WTC11 (cell line): ENCODE data around the gene QKI. TPM values are rescaled to one million over a fixed set of nuclear protein-coding genes. Genes with fewer than 3 reads are reported as not detected.

ENCODE experiments used
- ATF1 ChIP-seq: sonication (generic); formaldehyde crosslinking; IDR thresholded peaks from 2 replicates; pipeline ENCODE4 v1.8.1; 2023; ENCODE audit warnings: mild to moderate bottlenecking, moderate library complexity, missing genetic modification reagents
- CREB1 ChIP-seq: sonication (generic); formaldehyde crosslinking; IDR thresholded peaks from 2 replicates; pipeline ENCODE4 v1.8.0; 2023; ENCODE audit warnings: mild to moderate bottlenecking, missing genetic modification reagents
- ELF4 ChIP-seq: sonication (generic); formaldehyde crosslinking; IDR thresholded peaks from 2 replicates; pipeline ENCODE4 v1.8.1; 2022; ENCODE audit warnings: low read depth, mild to moderate bottlenecking, moderate library complexity, missing genetic modification reagents
- ETV6 ChIP-seq: sonication (generic); formaldehyde crosslinking; IDR thresholded peaks from 2 replicates; pipeline ENCODE4 v1.8.1; 2022; ENCODE audit warnings: mild to moderate bottlenecking, missing genetic modification reagents
- FOXP1 ChIP-seq: sonication (generic); formaldehyde crosslinking; IDR thresholded peaks from 2 replicates; pipeline ENCODE4 v1.8.0; 2022; ENCODE audit warnings: missing genetic modification reagents, mild to moderate bottlenecking, moderate library complexity, borderline replicate concordance
- GRHL2 ChIP-seq: fragments of 250-450 bp; sonication (Bioruptor Pico); IDR thresholded peaks from 2 replicates; pipeline ENCODE4 v1.8.0; 2022; ENCODE audit warnings: mild to moderate bottlenecking, moderate library complexity; ENCODE audit not compliant: insufficient replicate concordance, severe bottlenecking
- IRF2 ChIP-seq: sonication (generic); formaldehyde crosslinking; IDR thresholded peaks from 2 replicates; pipeline ENCODE4 v1.8.0; 2022; ENCODE audit warnings: low read depth, missing genetic modification reagents, borderline replicate concordance
- JUN ChIP-seq: sonication (generic); formaldehyde crosslinking; IDR thresholded peaks from 2 replicates; pipeline ENCODE4 v1.8.0; 2023; ENCODE audit warnings: mild to moderate bottlenecking, missing genetic modification reagents
- MYBL2 ChIP-seq: sonication (generic); formaldehyde crosslinking; IDR thresholded peaks from 2 replicates; pipeline ENCODE4 v1.8.1; 2023; ENCODE audit warnings: mild to moderate bottlenecking, moderate library complexity, missing genetic modification reagents
- NFYB ChIP-seq: sonication (generic); formaldehyde crosslinking; conservative IDR thresholded peaks from 2 replicates; pipeline ENCODE4 v1.8.0; 2022; ENCODE audit warnings: low read depth, missing genetic modification reagents
- NR1H2 ChIP-seq: sonication (generic); formaldehyde crosslinking; IDR thresholded peaks from 2 replicates; pipeline ENCODE4 v1.9.0; 2021; ENCODE audit warnings: mild to moderate bottlenecking, moderate library complexity, missing genetic modification reagents
- RELA ChIP-seq: sonication (generic); formaldehyde crosslinking; IDR thresholded peaks from 2 replicates; pipeline ENCODE4 v1.8.1; 2022; ENCODE audit warnings: missing genetic modification reagents, mild to moderate bottlenecking, borderline replicate concordance
- SOX15 ChIP-seq: fragments of 250-450 bp; sonication (Bioruptor Pico); IDR thresholded peaks from 2 replicates; pipeline ENCODE4 v1.9.0; 2021; ENCODE audit warnings: mild to moderate bottlenecking
- SP1 ChIP-seq: sonication (generic); formaldehyde crosslinking; conservative IDR thresholded peaks from 2 replicates; pipeline ENCODE4 v1.8.1; 2022; ENCODE audit warnings: missing genetic modification reagents
- ZBTB21 ChIP-seq: sonication (generic); formaldehyde crosslinking; IDR thresholded peaks from 2 replicates; pipeline ENCODE4 v1.8.1; 2023; ENCODE audit warnings: mild to moderate bottlenecking, missing genetic modification reagents, borderline replicate concordance
- ZNF121 ChIP-seq: sonication (generic); formaldehyde crosslinking; IDR thresholded peaks from 2 replicates; pipeline ENCODE4 v1.8.0; 2023; ENCODE audit warnings: missing genetic modification reagents
- ZNF219 ChIP-seq: sonication (generic); formaldehyde crosslinking; IDR thresholded peaks from 2 replicates; pipeline ENCODE4 v1.8.0; 2023; ENCODE audit warnings: missing genetic modification reagents, mild to moderate bottlenecking, borderline replicate concordance
- ZNF232 ChIP-seq: sonication (generic); formaldehyde crosslinking; IDR thresholded peaks from 2 replicates; pipeline ENCODE4 v1.8.0; 2022; ENCODE audit warnings: mild to moderate bottlenecking, missing genetic modification reagents
- ZNF396 ChIP-seq: fragments of 250-450 bp; sonication (Bioruptor Pico); IDR thresholded peaks from 2 replicates; pipeline ENCODE4 v1.8.0; 2021; ENCODE audit warnings: mild to moderate bottlenecking, moderate library complexity, borderline replicate concordance
- total RNA-seq: library from RNA; stranded (reverse); gene quantifications from 3 replicates; pipeline ENCODE4 v1.2.3, GENCODE V29; 2021
- TF ChIP-seq, protein P1 (sequence below): sonication (generic); formaldehyde crosslinking; IDR thresholded peaks from 2 replicates; pipeline ENCODE4 v1.8.1; 2022; ENCODE audit warnings: low read depth, missing genetic modification reagents, borderline replicate concordance
- TF ChIP-seq, protein P2 (sequence below): sonication (generic); formaldehyde crosslinking; conservative IDR thresholded peaks from 2 replicates; pipeline ENCODE4 v1.8.1; 2023; ENCODE audit warnings: mild to moderate bottlenecking, low read depth, missing genetic modification reagents, moderate library complexity
- TF ChIP-seq, protein P3 (sequence below): sonication (generic); formaldehyde crosslinking; IDR thresholded peaks from 2 replicates; pipeline ENCODE4 v1.8.1; 2022; ENCODE audit warnings: mild to moderate bottlenecking, moderate library complexity, missing genetic modification reagents
- TF ChIP-seq, protein P4 (sequence below): sonication (generic); formaldehyde crosslinking; IDR thresholded peaks from 2 replicates; pipeline ENCODE4 v1.8.1; 2023; ENCODE audit warnings: mild to moderate bottlenecking, missing genetic modification reagents, borderline replicate concordance
- TF ChIP-seq, protein P5 (sequence below): sonication (generic); formaldehyde crosslinking; IDR thresholded peaks from 2 replicates; pipeline ENCODE4 v1.8.1; 2022; ENCODE audit warnings: mild to moderate bottlenecking, missing genetic modification reagents, moderate library complexity, borderline replicate concordance
- TF ChIP-seq, protein P6 (sequence below): sonication (generic); formaldehyde crosslinking; IDR thresholded peaks from 2 replicates; pipeline ENCODE4 v1.8.0; 2022; ENCODE audit warnings: mild to moderate bottlenecking, missing genetic modification reagents
- TF ChIP-seq, protein P7 (sequence below): fragments of 250-450 bp; sonication (Bioruptor Pico); IDR thresholded peaks from 2 replicates; pipeline ENCODE4 v1.9.0; 2021; ENCODE audit warnings: moderate library complexity, mild to moderate bottlenecking, inconsistent platforms, borderline replicate concordance

Gene QKI
- total RNA-seq, 1 experiment from 2014 or later, result 145 TPM

DNA sequence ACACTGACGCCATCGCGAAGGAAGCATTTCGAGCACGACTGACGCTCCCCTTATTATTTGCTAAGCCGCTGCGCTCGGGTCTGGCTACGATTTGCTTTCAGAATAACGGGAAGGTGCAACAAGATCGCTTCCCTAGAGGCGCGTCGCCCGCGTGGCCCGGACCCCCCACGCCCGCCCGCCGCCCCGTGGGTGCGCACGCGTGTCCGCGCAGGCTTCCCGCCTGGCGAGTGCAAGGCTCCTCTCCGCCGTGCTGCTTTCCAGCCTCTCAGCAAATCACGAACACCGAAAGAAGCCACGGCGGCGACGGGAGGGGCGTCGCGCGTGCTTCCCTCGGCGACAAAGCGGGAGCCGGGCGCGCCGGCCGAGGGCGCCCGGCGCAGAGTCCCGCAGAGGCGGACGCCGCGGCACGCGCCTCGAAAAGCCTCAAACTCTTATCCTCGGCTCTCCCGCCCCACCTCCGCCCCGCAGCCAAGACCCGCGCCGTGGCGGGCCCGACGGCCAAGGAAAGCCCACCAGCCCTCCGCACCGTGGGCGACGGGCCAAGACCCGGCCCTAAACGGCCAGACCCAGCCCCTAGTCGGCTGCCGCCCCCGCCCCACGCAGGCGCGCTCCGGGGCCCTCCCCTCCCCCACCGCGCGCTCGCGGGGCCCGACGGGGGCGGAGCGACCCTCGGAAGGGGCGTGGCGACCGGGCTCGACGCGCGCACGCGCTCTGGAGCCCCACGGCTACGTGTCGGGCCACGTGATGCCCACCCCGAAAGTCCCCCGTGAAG is 987 bp upstream of the QKI start (continued):
- TF ChIP-seq, protein P1, sequence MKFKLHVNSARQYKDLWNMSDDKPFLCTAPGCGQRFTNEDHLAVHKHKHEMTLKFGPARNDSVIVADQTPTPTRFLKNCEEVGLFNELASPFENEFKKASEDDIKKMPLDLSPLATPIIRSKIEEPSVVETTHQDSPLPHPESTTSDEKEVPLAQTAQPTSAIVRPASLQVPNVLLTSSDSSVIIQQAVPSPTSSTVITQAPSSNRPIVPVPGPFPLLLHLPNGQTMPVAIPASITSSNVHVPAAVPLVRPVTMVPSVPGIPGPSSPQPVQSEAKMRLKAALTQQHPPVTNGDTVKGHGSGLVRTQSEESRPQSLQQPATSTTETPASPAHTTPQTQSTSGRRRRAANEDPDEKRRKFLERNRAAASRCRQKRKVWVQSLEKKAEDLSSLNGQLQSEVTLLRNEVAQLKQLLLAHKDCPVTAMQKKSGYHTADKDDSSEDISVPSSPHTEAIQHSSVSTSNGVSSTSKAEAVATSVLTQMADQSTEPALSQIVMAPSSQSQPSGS (CRISPR knock-in tag), result no peak
- TF ChIP-seq ZNF232 (CRISPR knock-in tag) (no peak), ZBTB21 (CRISPR knock-in tag) (no peak), IRF2 (CRISPR knock-in tag) (no peak), RELA (CRISPR knock-in tag) (no peak), SP1 (CRISPR knock-in tag) (peak; percentile 86), ZNF219 (CRISPR knock-in tag) (peak; percentile 83; the same call in 1 of the 2 replicates), ZNF396 (CRISPR knock-in tag) (no peak), FOXP1 (CRISPR knock-in tag) (peak; percentile 73), CREB1 (peak; percentile 36; the same call in 1 of the 2 replicates), JUN (CRISPR knock-in tag) (no peak), ETV6 (CRISPR knock-in tag) (peak; percentile 51; the same call in 1 of the 2 replicates), ATF1 (CRISPR knock-in tag) (no peak), SOX15 (CRISPR knock-in tag) (no peak), MYBL2 (no peak), ZNF121 (no peak), GRHL2 (no peak), NR1H2 (no peak), ELF4 (CRISPR knock-in tag) (peak; percentile 72; the same call in 1 of the 2 replicates), NFYB (CRISPR knock-in tag) (no peak; the same call in 1 of the 2 replicates)
- TF ChIP-seq, protein P2, sequence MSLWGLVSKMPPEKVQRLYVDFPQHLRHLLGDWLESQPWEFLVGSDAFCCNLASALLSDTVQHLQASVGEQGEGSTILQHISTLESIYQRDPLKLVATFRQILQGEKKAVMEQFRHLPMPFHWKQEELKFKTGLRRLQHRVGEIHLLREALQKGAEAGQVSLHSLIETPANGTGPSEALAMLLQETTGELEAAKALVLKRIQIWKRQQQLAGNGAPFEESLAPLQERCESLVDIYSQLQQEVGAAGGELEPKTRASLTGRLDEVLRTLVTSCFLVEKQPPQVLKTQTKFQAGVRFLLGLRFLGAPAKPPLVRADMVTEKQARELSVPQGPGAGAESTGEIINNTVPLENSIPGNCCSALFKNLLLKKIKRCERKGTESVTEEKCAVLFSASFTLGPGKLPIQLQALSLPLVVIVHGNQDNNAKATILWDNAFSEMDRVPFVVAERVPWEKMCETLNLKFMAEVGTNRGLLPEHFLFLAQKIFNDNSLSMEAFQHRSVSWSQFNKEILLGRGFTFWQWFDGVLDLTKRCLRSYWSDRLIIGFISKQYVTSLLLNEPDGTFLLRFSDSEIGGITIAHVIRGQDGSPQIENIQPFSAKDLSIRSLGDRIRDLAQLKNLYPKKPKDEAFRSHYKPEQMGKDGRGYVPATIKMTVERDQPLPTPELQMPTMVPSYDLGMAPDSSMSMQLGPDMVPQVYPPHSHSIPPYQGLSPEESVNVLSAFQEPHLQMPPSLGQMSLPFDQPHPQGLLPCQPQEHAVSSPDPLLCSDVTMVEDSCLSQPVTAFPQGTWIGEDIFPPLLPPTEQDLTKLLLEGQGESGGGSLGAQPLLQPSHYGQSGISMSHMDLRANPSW (CRISPR knock-in tag), result no peak
- TF ChIP-seq, protein P3, sequence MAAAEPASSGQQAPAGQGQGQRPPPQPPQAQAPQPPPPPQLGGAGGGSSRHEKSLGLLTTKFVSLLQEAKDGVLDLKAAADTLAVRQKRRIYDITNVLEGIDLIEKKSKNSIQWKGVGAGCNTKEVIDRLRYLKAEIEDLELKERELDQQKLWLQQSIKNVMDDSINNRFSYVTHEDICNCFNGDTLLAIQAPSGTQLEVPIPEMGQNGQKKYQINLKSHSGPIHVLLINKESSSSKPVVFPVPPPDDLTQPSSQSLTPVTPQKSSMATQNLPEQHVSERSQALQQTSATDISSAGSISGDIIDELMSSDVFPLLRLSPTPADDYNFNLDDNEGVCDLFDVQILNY (CRISPR knock-in tag), result 0 out of 2 replicates have a peak, but pooled peaks have one; percentile 56
- TF ChIP-seq, protein P4, sequence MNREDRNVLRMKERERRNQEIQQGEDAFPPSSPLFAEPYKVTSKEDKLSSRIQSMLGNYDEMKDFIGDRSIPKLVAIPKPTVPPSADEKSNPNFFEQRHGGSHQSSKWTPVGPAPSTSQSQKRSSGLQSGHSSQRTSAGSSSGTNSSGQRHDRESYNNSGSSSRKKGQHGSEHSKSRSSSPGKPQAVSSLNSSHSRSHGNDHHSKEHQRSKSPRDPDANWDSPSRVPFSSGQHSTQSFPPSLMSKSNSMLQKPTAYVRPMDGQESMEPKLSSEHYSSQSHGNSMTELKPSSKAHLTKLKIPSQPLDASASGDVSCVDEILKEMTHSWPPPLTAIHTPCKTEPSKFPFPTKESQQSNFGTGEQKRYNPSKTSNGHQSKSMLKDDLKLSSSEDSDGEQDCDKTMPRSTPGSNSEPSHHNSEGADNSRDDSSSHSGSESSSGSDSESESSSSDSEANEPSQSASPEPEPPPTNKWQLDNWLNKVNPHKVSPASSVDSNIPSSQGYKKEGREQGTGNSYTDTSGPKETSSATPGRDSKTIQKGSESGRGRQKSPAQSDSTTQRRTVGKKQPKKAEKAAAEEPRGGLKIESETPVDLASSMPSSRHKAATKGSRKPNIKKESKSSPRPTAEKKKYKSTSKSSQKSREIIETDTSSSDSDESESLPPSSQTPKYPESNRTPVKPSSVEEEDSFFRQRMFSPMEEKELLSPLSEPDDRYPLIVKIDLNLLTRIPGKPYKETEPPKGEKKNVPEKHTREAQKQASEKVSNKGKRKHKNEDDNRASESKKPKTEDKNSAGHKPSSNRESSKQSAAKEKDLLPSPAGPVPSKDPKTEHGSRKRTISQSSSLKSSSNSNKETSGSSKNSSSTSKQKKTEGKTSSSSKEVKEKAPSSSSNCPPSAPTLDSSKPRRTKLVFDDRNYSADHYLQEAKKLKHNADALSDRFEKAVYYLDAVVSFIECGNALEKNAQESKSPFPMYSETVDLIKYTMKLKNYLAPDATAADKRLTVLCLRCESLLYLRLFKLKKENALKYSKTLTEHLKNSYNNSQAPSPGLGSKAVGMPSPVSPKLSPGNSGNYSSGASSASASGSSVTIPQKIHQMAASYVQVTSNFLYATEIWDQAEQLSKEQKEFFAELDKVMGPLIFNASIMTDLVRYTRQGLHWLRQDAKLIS (CRISPR knock-in tag), result no peak
- TF ChIP-seq, protein P5, sequence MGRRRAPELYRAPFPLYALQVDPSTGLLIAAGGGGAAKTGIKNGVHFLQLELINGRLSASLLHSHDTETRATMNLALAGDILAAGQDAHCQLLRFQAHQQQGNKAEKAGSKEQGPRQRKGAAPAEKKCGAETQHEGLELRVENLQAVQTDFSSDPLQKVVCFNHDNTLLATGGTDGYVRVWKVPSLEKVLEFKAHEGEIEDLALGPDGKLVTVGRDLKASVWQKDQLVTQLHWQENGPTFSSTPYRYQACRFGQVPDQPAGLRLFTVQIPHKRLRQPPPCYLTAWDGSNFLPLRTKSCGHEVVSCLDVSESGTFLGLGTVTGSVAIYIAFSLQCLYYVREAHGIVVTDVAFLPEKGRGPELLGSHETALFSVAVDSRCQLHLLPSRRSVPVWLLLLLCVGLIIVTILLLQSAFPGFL (CRISPR knock-in tag), result no peak
- TF ChIP-seq, protein P6, sequence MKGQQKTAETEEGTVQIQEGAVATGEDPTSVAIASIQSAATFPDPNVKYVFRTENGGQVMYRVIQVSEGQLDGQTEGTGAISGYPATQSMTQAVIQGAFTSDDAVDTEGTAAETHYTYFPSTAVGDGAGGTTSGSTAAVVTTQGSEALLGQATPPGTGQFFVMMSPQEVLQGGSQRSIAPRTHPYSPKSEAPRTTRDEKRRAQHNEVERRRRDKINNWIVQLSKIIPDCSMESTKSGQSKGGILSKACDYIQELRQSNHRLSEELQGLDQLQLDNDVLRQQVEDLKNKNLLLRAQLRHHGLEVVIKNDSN, result peak; percentile 90
- TF ChIP-seq, protein P7, sequence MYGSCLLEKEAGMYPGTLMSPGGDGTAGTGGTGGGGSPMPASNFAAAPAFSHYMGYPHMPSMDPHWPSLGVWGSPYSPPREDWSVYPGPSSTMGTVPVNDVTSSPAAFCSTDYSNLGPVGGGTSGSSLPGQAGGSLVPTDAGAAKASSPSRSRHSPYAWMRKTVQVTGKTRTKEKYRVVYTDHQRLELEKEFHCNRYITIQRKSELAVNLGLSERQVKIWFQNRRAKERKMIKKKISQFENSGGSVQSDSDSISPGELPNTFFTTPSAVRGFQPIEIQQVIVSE, result no peak
